B cell (primary cell): ENCODE data around the gene NIPBL. TPM values are rescaled to one million over a fixed set of nuclear protein-coding genes. Genes with fewer than 3 reads are reported as not detected.

Experiments used
- ATAC-seq: fragments of 200-7000 bp; cut with Tn5 transposase; one replicate; pipeline ENCODE4 v1.10.0; 2021; ENCODE audit warnings: low read depth, mild to moderate bottlenecking, moderate number of reproducible peaks, moderate library complexity
- CTCF ChIA-PET: fragments of 350-600 bp; sonication (Branson Sonifier 250); formaldehyde crosslinking; loops from one replicate; lab custom pipeline; 2021; ENCODE audit warnings: antibody characterized with exemption, inconsistent platforms; lab: Charles Lee
- POLR2A ChIA-PET: fragments of 350-600 bp; sonication (Branson Sonifier 250); formaldehyde crosslinking; loops from one replicate; lab custom pipeline; 2021; ENCODE audit warnings: antibody characterized with exemption; lab: Charles Lee
- DNase-seq: peaks from one replicate; pipeline ENCODE4 v3.0.0; 2013
- H2AFZ ChIP-seq: 2 replicates; pipeline ENCODE4 v1.6.1; 2012; ENCODE audit warnings: mild to moderate bottlenecking, low read depth, low read length; ENCODE audit not compliant: insufficient read depth, poor library complexity, severe bottlenecking
- H3K27ac ChIP-seq, 2 donors: 1 replicate in 1 of 2; 2 replicates in 1 of 2; pipeline ENCODE4 v1.5.1; 2012 to 2013; ENCODE audit warnings: low read length in 2 of 2, mild to moderate bottlenecking in 2 of 2, moderate library complexity in 1 of 2
- H3K27me3 ChIP-seq, 4 experiments: fragments of 200-600 bp in 1 of 4; sonication (generic) in 1 of 4; replicated peaks in 1 of 4; 1 replicate in 2 of 4; 2 replicates in 2 of 4; pipeline versions ENCODE4 v1.6.1 to v1.7.0; 2013 to 2016; ENCODE audit warnings: low read length in 3 of 4, mild to moderate bottlenecking in 2 of 4, mixed read lengths in 1 of 4, moderate library complexity in 1 of 4; ENCODE audit not compliant: insufficient read depth in 4 of 4, control insufficient read depth in 3 of 4; ENCODE audit errors: control extremely low read depth in 1 of 4
- H3K36me3 ChIP-seq, 2 experiments: replicated peaks in 1 of 2; 1 replicate in 1 of 2; 2 replicates in 1 of 2; pipeline versions ENCODE4 v1.6.1 to v1.7.1; 2013; ENCODE audit warnings: low read length in 1 of 2; ENCODE audit not compliant: insufficient read depth in 2 of 2, control insufficient read depth in 1 of 2; ENCODE audit errors: control extremely low read depth in 1 of 2, extremely low read depth in 1 of 2
- H3K4me1 ChIP-seq, 2 donors: fragments of 200-600 bp in 1 of 2; sonication (generic) in 1 of 2; 1 replicate in 1 of 2; 2 replicates in 1 of 2; pipeline versions ENCODE4 v1.5.1 to v1.6.1; 2013 to 2017; ENCODE audit warnings: low read length in 2 of 2; ENCODE audit not compliant: control insufficient read depth in 2 of 2, insufficient read depth in 2 of 2
- H3K4me2 ChIP-seq: replicated peaks from 2 replicates; pipeline ENCODE3; 2012; ENCODE audit warnings: mild to moderate bottlenecking, low read depth, low read length; ENCODE audit not compliant: poor library complexity, severe bottlenecking
- H3K4me3 ChIP-seq, 5 experiments: fragments of 200-600 bp in 1 of 5; sonication (generic) in 1 of 5; 1 replicate in 3 of 5; 2 replicates in 2 of 5; pipeline versions ENCODE4 v1.5.1 to v1.7.0; 2011 to 2016; ENCODE audit warnings: low read length in 4 of 5, mild to moderate bottlenecking in 4 of 5, low read depth in 2 of 5, control low read depth in 1 of 5, moderate library complexity in 1 of 5; ENCODE audit not compliant: insufficient read depth in 1 of 5; ENCODE audit errors: control extremely low read depth in 1 of 5, extremely low read depth in 1 of 5
- H3K79me2 ChIP-seq: fragments of 200-600 bp; sonication (generic); one replicate; pipeline ENCODE4 v1.6.0; 2016; ENCODE audit warnings: low read length; ENCODE audit not compliant: control insufficient read depth, insufficient read depth
- H3K9ac ChIP-seq: fragments of 200-600 bp; sonication (generic); 2 replicates; pipeline ENCODE4 v1.6.1; 2017; ENCODE audit warnings: mild to moderate bottlenecking, low read length, moderate library complexity
- H3K9me3 ChIP-seq, 3 donors: one replicate each; pipeline versions ENCODE4 v1.6.1 to v1.7.1; 2013; ENCODE audit warnings: low read length in 2 of 3; ENCODE audit not compliant: control insufficient read depth in 2 of 3, insufficient read depth in 1 of 3; ENCODE audit errors: control extremely low read depth in 1 of 3
- H4K20me1 ChIP-seq: 2 replicates; pipeline ENCODE4 v1.6.0; 2012; ENCODE audit warnings: mild to moderate bottlenecking, low read length; ENCODE audit not compliant: insufficient read depth, control insufficient read depth, poor library complexity, severe bottlenecking
- H3K27ac Mint-ChIP-seq: one replicate; pipeline ENCODE4 v1.8.0; 2021; ENCODE audit warnings: mixed read lengths
- H3K27me3 Mint-ChIP-seq: one replicate; pipeline ENCODE4 v1.8.0; 2021; ENCODE audit warnings: mixed read lengths
- H3K4me1 Mint-ChIP-seq: one replicate; pipeline ENCODE4 v1.8.0; 2021; ENCODE audit warnings: mixed read lengths
- H3K4me3 Mint-ChIP-seq: one replicate; pipeline ENCODE4 v1.8.0; 2021; ENCODE audit warnings: mixed read lengths
- H3K9me3 Mint-ChIP-seq: one replicate; pipeline ENCODE4 v1.8.0; 2022; ENCODE audit warnings: mixed read lengths; ENCODE audit not compliant: insufficient read depth
- CTCF ChIP-seq: fragments of 200-600 bp; IDR thresholded peaks from one replicate; pipeline ENCODE4 v1.8.0; 2022; ENCODE audit warnings: antibody characterized with exemption, mild to moderate bottlenecking
- EZH2 ChIP-seq: IDR thresholded peaks from 2 replicates; pipeline ENCODE4 v1.6.1; 2012; ENCODE audit warnings: borderline replicate concordance, low read depth, mild to moderate bottlenecking, moderate library complexity, low read length; ENCODE audit not compliant: insufficient read depth, poor library complexity, severe bottlenecking
- WGBS: methylation state at CpG from one replicate; pipeline ENCODE4 v1.1.5; 2013; ENCODE audit warnings: missing lambda C conversion rate; ENCODE audit not compliant: insufficient coverage; 5-methylcytosine and 5-hydroxymethylcytosine counted together
- intact Hi-C: fragments of 100-400 bp; cut with micrococcal nuclease; formaldehyde crosslinking; loops from one replicate; pipeline ENCODE4 v1.10.0; 2022
- polyA plus RNA-seq: library from polyadenylated mRNA; depleted of rRNA; stranded (reverse); fragments of >200 nt; gene quantifications from 2 replicates; pipeline ENCODE4 v1.2.3, GENCODE V29; 2012
- total RNA-seq, 2 donors: library from RNA; stranded (reverse); fragments of 120-200 nt in 1 of 2; gene quantifications; 1 replicate in 1 of 2; 2 replicates in 1 of 2; pipeline versions ENCODE4 v1.2.3 to v1.2.4, GENCODE V29; 2013 to 2022

The NIPBL gene
- total and polyA plus RNA-seq, 2 donors (not counting 1 experiment from before 2014, with no cell fraction given), result 24.7 to 112 TPM

DNA sequence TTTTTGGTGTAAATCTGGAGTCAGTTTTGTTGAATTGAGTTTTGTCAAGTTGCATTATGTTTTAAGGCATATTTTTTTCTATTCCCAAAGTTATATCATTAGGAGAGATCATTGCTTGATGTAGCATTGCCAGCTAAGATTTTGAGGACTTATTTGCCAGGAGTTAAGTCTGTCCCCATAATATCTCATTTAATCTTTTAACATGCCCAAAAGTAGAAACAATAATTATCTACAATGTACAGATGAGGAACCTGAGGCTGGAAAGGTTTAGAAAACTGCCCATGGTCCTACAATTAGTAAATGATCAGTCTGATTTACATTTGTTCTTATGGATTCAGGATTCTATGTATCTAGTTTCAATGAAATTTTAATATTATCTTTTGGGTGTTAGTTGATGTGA lies 4.7 kb downstream of the NIPBL start:
- ChIA-PET CTCF (interaction anchor here (0.6 kb wide), 1 partner anchor 138 kb away, joined by 3 read pairs; no protein-coding TSS in a partner anchor), POLR2A (no interaction called here)
- no peak overlapping the region for H3K4me3 ChIP-seq
- peaks cover 41% of the 10 kb centered on the region for H4K20me1 ChIP-seq
- H3K4me1 ChIP-seq, result peaks cover 21 to 50% of the 10 kb centered on the region in 2 donors
- peaks cover 93% of the 10 kb centered on the region for H3K79me2 ChIP-seq
- intact Hi-C loops, result loop anchor here (5.0 kb wide), 1 partner anchor 41 kb away; no protein-coding TSS in a partner anchor
- H3K9me3 ChIP-seq, result no peaks in the 10 kb centered on the region
- Mint-ChIP-seq H3K4me1 (peaks cover 60% of the 10 kb centered on the region), H3K27ac (no peak overlapping the region), H3K27me3 (no peaks in the 10 kb centered on the region), H3K9me3 (no peaks in the 10 kb centered on the region), H3K4me3 (peak overlapping the region; percentile 29)
- DNase-seq, result no peak
- H3K36me3 ChIP-seq, result peaks cover 0 to 9% of the 10 kb centered on the region in 2 experiments
- TF ChIP-seq CTCF (no peak), EZH2 (no peak)
- ATAC-seq, result no peak
- no peak overlapping the region for H2AFZ ChIP-seq
- no peak overlapping the region for H3K9ac ChIP-seq
- no peaks in the 10 kb centered on the region for H3K27me3 ChIP-seq
- H3K4me2 ChIP-seq, result no peak overlapping the region
- no peak overlapping the region for H3K27ac ChIP-seq

GRCh38 chr5:36881807-36882206 lies 5.2 kb downstream of the NIPBL start:
- ChIA-PET POLR2A (no interaction called here), CTCF (no interaction called here)
- Histone ChIP-seq H3K9ac (no peak overlapping the region), H3K4me2 (peak overlapping the region; percentile 20), H3K79me2 (peaks cover 98% of the 10 kb centered on the region), H3K4me3 (no peak overlapping the region), H2AFZ (no peak overlapping the region), H3K4me1 (peaks cover 25 to 53% of the 10 kb centered on the region in 2 donors), H3K27ac (peak overlapping the region in 1 of 2 donors; percentile 20), H4K20me1 (peaks cover 45% of the 10 kb centered on the region), H3K27me3 (no peaks in the 10 kb centered on the region), H3K36me3 (peaks cover 0 to 12% of the 10 kb centered on the region in 2 experiments), H3K9me3 (no peaks in the 10 kb centered on the region)
- Mint-ChIP-seq H3K27me3 (no peaks in the 10 kb centered on the region), H3K27ac (no peak overlapping the region), H3K9me3 (no peaks in the 10 kb centered on the region), H3K4me1 (peaks cover 64% of the 10 kb centered on the region), H3K4me3 (peak overlapping the region; percentile 31)
- WGBS, result no CpG with 5 or more reads among the region's 1 CpG
- TF ChIP-seq CTCF (no peak), EZH2 (no peak)
- DNase-seq (no peak), ATAC-seq (no peak)
- intact Hi-C loops, result loop anchor here (5.0 kb wide), 1 partner anchor 40 kb away; no protein-coding TSS in a partner anchor
